ENCODE results near the gene ATP1A3. TPM values are rescaled to one million over a fixed set of nuclear protein-coding genes. Genes with fewer than 3 reads are reported as not detected.

ATP1A3 gene
- total and polyA plus RNA-seq, 2 of the 13 experiments (the other 11 are each of a cell fraction or from before 2014, with no cell fraction given): 0.01 to 0.04 TPM

DNA sequence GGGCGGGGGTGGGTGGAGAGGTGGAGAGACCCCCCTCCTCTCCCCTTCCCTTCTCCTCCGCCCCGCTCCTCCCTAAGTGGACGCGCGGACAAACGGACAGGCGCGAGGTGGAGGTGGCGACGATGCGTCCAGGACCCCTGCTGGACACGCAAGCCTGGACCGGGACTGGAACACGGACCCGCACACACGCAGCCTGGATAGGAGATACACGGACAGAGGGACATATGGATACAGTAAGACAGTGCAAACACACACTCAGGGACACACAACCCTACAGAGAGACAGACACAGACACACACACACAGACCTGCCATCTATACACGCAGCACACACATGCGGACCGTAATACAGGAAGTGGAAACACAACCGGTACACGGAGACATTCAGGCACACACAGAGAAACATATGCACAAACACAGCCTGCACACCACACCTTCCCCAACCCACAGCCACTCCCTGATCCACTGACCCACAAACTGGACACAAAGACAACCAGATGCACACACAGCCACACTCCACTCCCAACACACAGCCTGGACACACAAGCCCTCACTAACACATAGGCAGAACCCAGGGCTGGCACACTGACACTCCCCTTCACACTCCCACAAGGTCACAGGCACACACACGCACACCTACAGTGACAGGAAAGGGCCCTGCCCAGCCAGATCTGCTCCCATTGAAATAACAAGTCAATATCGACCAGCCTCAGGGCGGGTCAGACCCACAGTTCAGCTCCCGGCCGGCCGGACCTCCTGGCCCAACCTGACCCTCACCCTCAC lies 65.1 kb downstream of the ATP1A3 start:
- Histone ChIP-seq H3K4me3 (replicated peaks in 1 of 3; ENCODE audit: insufficient read depth in 1 of 3, low read depth in 2 of 3, low read length in 3 of 3) (peak overlapping the region in 2 of 3 experiments; percentile 20 to 40; a peak in 3 of 6 replicates), H3K27me3 (ENCODE audit: control insufficient read depth in 1 of 2, insufficient read depth in 2 of 2, low read length in 2 of 2) (peaks cover 8 to 93% of the 10 kb centered on the region in 2 experiments), H3K9me3 (ENCODE audit: low read length) (no peaks in the 10 kb centered on the region), H3K79me2 (ENCODE audit: insufficient read depth, low read length) (no peaks in the 10 kb centered on the region), H3K4me2 (ENCODE audit: low read depth, low read length) (peak overlapping the region; percentile 51; the same call in 1 of the 2 replicates), H4K20me1 (ENCODE audit: insufficient read depth, low read length) (no peaks in the 10 kb centered on the region), H3K27ac (ENCODE audit: extremely low read length, insufficient read depth, low read length) (no peak overlapping the region), H2AFZ (ENCODE audit: low read length) (no peak overlapping the region), H3K9ac (ENCODE audit: insufficient read depth, low read depth, low read length) (no peak overlapping the region), H3K4me1 (ENCODE audit: insufficient read depth, low read length) (peaks cover 11% of the 10 kb centered on the region), H3K36me3 (replicated peaks in 1 of 2; ENCODE audit: control insufficient read depth in 1 of 2, insufficient read depth in 2 of 2, low read length in 2 of 2) (no peaks in the 10 kb centered on the region)
- peak; percentile 63 for ATAC-seq
- in situ Hi-C loops (cut with HindIII; ENCODE audit: extremely low pct_ligation_motif_present, low pct_unique_long_range_greater_than_20kb): no loop called here
- no peak for FAIRE-seq
- intact Hi-C loops (cut with micrococcal nuclease; ENCODE audit: unreplicated experiment): no loop called here
- CTCF ChIA-PET (ENCODE audit: low intra/inter-chr PET ratio, low total read pairs): no interaction called here
- DNase-seq (ENCODE audit: low spot score): no peak
- no TSS peak for BruUV-seq (replicated peaks)
- WGBS (ENCODE audit: low lambda C conversion rate): 21% methylated on average over 13 of the region's 29 CpGs
- POLR2A ChIA-PET: no interaction called here
- no peak for TF ChIP-seq TRIM24 (CRISPR knock-in tag; IDR thresholded peaks at IDR 0.05)
- TF ChIP-seq, protein P1, sequence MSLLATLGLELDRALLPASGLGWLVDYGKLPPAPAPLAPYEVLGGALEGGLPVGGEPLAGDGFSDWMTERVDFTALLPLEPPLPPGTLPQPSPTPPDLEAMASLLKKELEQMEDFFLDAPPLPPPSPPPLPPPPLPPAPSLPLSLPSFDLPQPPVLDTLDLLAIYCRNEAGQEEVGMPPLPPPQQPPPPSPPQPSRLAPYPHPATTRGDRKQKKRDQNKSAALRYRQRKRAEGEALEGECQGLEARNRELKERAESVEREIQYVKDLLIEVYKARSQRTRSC (CRISPR knock-in tag; IDR thresholded peaks at IDR 0.05; ENCODE audit: low read depth): no peak
- no peak for TF ChIP-seq NFIC (IDR thresholded peaks at IDR 0.05; ENCODE audit: low read length)
- TF ChIP-seq ZNF616 (CRISPR knock-in tag; IDR thresholded peaks at IDR 0.05; ENCODE audit: low read depth): no peak
- TF ChIP-seq ZSCAN25 (CRISPR knock-in tag; IDR thresholded peaks at IDR 0.05): 0 out of 2 replicates have a peak, but pooled peaks have one; percentile 41
- TF ChIP-seq ZNF350 (CRISPR knock-in tag; IDR thresholded peaks at IDR 0.05; ENCODE audit: borderline replicate concordance, low read depth): no peak
- TF ChIP-seq MXI1 (IDR thresholded peaks at IDR 0.05; ENCODE audit: borderline replicate concordance, low read depth, low read length): no peak
- no peak for TF ChIP-seq ATRX (CRISPR knock-in tag; IDR thresholded peaks at IDR 0.05; ENCODE audit: borderline replicate concordance)
- TF ChIP-seq ZNF441 (CRISPR knock-in tag; IDR thresholded peaks at IDR 0.05; ENCODE audit: borderline replicate concordance): no peak
- TF ChIP-seq, protein P2, sequence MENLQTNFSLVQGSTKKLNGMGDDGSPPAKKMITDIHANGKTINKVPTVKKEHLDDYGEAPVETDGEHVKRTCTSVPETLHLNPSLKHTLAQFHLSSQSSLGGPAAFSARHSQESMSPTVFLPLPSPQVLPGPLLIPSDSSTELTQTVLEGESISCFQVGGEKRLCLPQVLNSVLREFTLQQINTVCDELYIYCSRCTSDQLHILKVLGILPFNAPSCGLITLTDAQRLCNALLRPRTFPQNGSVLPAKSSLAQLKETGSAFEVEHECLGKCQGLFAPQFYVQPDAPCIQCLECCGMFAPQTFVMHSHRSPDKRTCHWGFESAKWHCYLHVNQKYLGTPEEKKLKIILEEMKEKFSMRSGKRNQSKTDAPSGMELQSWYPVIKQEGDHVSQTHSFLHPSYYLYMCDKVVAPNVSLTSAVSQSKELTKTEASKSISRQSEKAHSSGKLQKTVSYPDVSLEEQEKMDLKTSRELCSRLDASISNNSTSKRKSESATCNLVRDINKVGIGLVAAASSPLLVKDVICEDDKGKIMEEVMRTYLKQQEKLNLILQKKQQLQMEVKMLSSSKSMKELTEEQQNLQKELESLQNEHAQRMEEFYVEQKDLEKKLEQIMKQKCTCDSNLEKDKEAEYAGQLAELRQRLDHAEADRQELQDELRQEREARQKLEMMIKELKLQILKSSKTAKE (CRISPR knock-in tag; IDR thresholded peaks at IDR 0.05; ENCODE audit: borderline replicate concordance): no peak
- no peak for TF ChIP-seq PAWR (CRISPR knock-in tag; IDR thresholded peaks at IDR 0.05; ENCODE audit: borderline replicate concordance)
- no peak for TF ChIP-seq YEATS2 (CRISPR knock-in tag; IDR thresholded peaks at IDR 0.05; ENCODE audit: borderline replicate concordance)
- TF ChIP-seq ONECUT2 (CRISPR knock-in tag; IDR thresholded peaks at IDR 0.05): peak; percentile 50; the same call in 1 of the 2 replicates
- TF ChIP-seq, protein P3, sequence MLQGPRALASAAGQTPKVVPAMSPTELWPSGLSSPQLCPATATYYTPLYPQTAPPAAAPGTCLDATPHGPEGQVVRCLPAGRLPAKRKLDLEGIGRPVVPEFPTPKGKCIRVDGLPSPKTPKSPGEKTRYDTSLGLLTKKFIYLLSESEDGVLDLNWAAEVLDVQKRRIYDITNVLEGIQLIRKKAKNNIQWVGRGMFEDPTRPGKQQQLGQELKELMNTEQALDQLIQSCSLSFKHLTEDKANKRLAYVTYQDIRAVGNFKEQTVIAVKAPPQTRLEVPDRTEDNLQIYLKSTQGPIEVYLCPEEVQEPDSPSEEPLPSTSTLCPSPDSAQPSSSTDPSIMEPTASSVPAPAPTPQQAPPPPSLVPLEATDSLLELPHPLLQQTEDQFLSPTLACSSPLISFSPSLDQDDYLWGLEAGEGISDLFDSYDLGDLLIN (CRISPR knock-in tag; IDR thresholded peaks at IDR 0.05; ENCODE audit: borderline replicate concordance): no peak
- no peak for TF ChIP-seq ZMYM4 (CRISPR knock-in tag; IDR thresholded peaks at IDR 0.05)
- no peak for TF ChIP-seq ZNF292 (CRISPR knock-in tag; IDR thresholded peaks at IDR 0.05; ENCODE audit: borderline replicate concordance, low read depth)
- TF ChIP-seq ZNF878 (CRISPR knock-in tag; IDR thresholded peaks at IDR 0.05): no peak
- no peak for TF ChIP-seq PHF20 (CRISPR knock-in tag; IDR thresholded peaks at IDR 0.05)
- 0 out of 2 replicates have a peak, but pooled peaks have one; percentile 21 for TF ChIP-seq CBX5 (CRISPR knock-in tag; IDR thresholded peaks at IDR 0.05; ENCODE audit: borderline replicate concordance)
- no peak for TF ChIP-seq SIX4 (CRISPR knock-in tag; IDR thresholded peaks at IDR 0.05)
- no peak for TF ChIP-seq ZNF430 (CRISPR knock-in tag; IDR thresholded peaks at IDR 0.05)
- no peak for TF ChIP-seq TOPORS (CRISPR knock-in tag; IDR thresholded peaks at IDR 0.05)

All from HepG2 (cell line).